HEK293 (cell line): ENCODE results near the gene KCNJ11.

ENCODE experiments used
- AEBP2 ChIP-seq: fragments of 450-650 bp; formaldehyde crosslinking; IDR thresholded peaks from 2 replicates; pipeline ENCODE4 v1.5.1; 2016; ENCODE audit warnings: missing biosample characterization, missing genetic modification characterization, borderline replicate concordance
- CTCF ChIP-seq: fragments of 450-650 bp; formaldehyde crosslinking; IDR thresholded peaks from 2 replicates; pipeline ENCODE4 v1.5.1; 2016; ENCODE audit warnings: missing biosample characterization, missing genetic modification characterization
- HOXA7 ChIP-seq: sonication (generic); formaldehyde crosslinking; IDR thresholded peaks from 2 replicates; pipeline ENCODE4 v1.8.1; 2022; ENCODE audit warnings: missing genetic modification reagents, borderline replicate concordance
- KLF1 ChIP-seq: fragments of 450-650 bp; formaldehyde crosslinking; IDR thresholded peaks from 2 replicates; pipeline ENCODE4 v1.5.1; 2016; ENCODE audit warnings: missing biosample characterization, missing genetic modification characterization
- PBX3 ChIP-seq: sonication (generic); formaldehyde crosslinking; IDR thresholded peaks from 2 replicates; pipeline ENCODE4 v1.8.1; 2022; ENCODE audit warnings: mild to moderate bottlenecking, moderate library complexity, missing genetic modification reagents
- SP3 ChIP-seq: fragments of 450-650 bp; formaldehyde crosslinking; IDR thresholded peaks from 2 replicates; pipeline ENCODE4 v1.5.1; 2016; ENCODE audit warnings: missing biosample characterization, missing genetic modification characterization
- ZBTB11 ChIP-seq: fragments of 450-650 bp; formaldehyde crosslinking; conservative IDR thresholded peaks from 2 replicates; pipeline ENCODE4 v1.5.1; 2016; ENCODE audit warnings: low read depth, missing biosample characterization, missing genetic modification characterization
- ZBTB44 ChIP-seq: fragments of 450-650 bp; IDR thresholded peaks from 2 replicates; pipeline ENCODE4 v1.5.1; 2018; ENCODE audit warnings: missing biosample characterization, mild to moderate bottlenecking, missing genetic modification characterization
- ZBTB8A ChIP-seq: fragments of 450-650 bp; formaldehyde crosslinking; IDR thresholded peaks from 2 replicates; pipeline ENCODE4 v1.5.1; 2016; ENCODE audit warnings: missing biosample characterization, missing genetic modification characterization
- ZFP37 ChIP-seq: fragments of 450-650 bp; formaldehyde crosslinking; IDR thresholded peaks from 2 replicates; pipeline ENCODE4 v1.5.1; 2016; ENCODE audit warnings: missing biosample characterization, missing genetic modification characterization
- ZIC2 ChIP-seq: fragments of 450-650 bp; formaldehyde crosslinking; IDR thresholded peaks from 2 replicates; pipeline ENCODE4 v1.5.1; 2016; ENCODE audit warnings: missing biosample characterization, missing genetic modification characterization
- ZNF175 ChIP-seq: fragments of 450-650 bp; formaldehyde crosslinking; IDR thresholded peaks from 2 replicates; pipeline ENCODE4 v1.5.1; 2016; ENCODE audit warnings: missing biosample characterization, missing genetic modification characterization
- ZNF23 ChIP-seq: fragments of 450-650 bp; formaldehyde crosslinking; IDR thresholded peaks from 2 replicates; pipeline ENCODE4 v1.5.1; 2016; ENCODE audit warnings: missing biosample characterization, missing genetic modification characterization, borderline replicate concordance
- ZNF280D ChIP-seq: fragments of 450-650 bp; formaldehyde crosslinking; IDR thresholded peaks from 2 replicates; pipeline ENCODE4 v1.5.1; 2016; ENCODE audit warnings: missing biosample characterization, missing genetic modification characterization
- ZNF350 ChIP-seq: fragments of 450-650 bp; formaldehyde crosslinking; IDR thresholded peaks from 2 replicates; pipeline ENCODE4 v1.5.0; 2017; ENCODE audit warnings: missing biosample characterization, mild to moderate bottlenecking, missing genetic modification characterization
- ZNF354C ChIP-seq: fragments of 450-650 bp; formaldehyde crosslinking; IDR thresholded peaks from 2 replicates; pipeline ENCODE4 v1.5.1; 2016; ENCODE audit warnings: missing biosample characterization, missing genetic modification characterization, low read depth, borderline replicate concordance
- ZNF426 ChIP-seq: fragments of 450-650 bp; formaldehyde crosslinking; IDR thresholded peaks from 2 replicates; pipeline ENCODE4 v1.5.1; 2017; ENCODE audit warnings: missing biosample characterization, missing genetic modification characterization, mild to moderate bottlenecking, inconsistent platforms, moderate library complexity
- ZNF518A ChIP-seq: fragments of 450-650 bp; formaldehyde crosslinking; conservative IDR thresholded peaks from 2 replicates; pipeline ENCODE4 v1.5.1; 2016; ENCODE audit warnings: low read depth, missing biosample characterization, missing genetic modification characterization
- ZNF76 ChIP-seq: fragments of 450-650 bp; formaldehyde crosslinking; IDR thresholded peaks from 2 replicates; pipeline ENCODE4; 2016; ENCODE audit warnings: low read depth, missing biosample characterization, missing genetic modification characterization, borderline replicate concordance
- ZNF830 ChIP-seq: fragments of 450-650 bp; IDR thresholded peaks from 2 replicates; pipeline ENCODE4 v1.5.0; 2018; ENCODE audit warnings: missing biosample characterization, missing genetic modification characterization, low read depth, mild to moderate bottlenecking, moderate library complexity

Gene KCNJ11

GRCh38 chr11:17351510-17352176, 36.8 kb downstream of the KCNJ11 start, which contains the start of gene NCR3LG1 (continued):
- 0 out of 2 replicates have a peak, but pooled peaks have one; percentile 35 for TF ChIP-seq ZIC2 (tag by site-specific recombination)
- no peak for TF ChIP-seq ZBTB11
- peak; percentile 80 for TF ChIP-seq KLF1 (tag by site-specific recombination)
- TF ChIP-seq ZNF280D (tag by site-specific recombination): no peak
- TF ChIP-seq ZNF354C (tag by site-specific recombination): no peak
- no peak for TF ChIP-seq ZBTB44
- TF ChIP-seq CTCF: peak; percentile 25; the same call in 1 of the 2 replicates
- no peak for TF ChIP-seq ZNF23
- TF ChIP-seq ZBTB8A (tag by site-specific recombination): peak; percentile 90
- no peak for TF ChIP-seq ZNF175 (tag by site-specific recombination)
- no peak for TF ChIP-seq ZNF350 (tag by site-specific recombination)
- no peak for TF ChIP-seq ZNF518A (tag by site-specific recombination)
- TF ChIP-seq ZNF426 (tag by site-specific recombination): no peak
- no peak for TF ChIP-seq PBX3 (CRISPR knock-in tag)
- 0 out of 2 replicates have a peak, but pooled peaks have one; percentile 39 for TF ChIP-seq ZFP37 (tag by site-specific recombination)
- TF ChIP-seq ZNF830 (tag by site-specific recombination): no peak
- TF ChIP-seq SP3 (tag by site-specific recombination): peak; percentile 54
- no peak for TF ChIP-seq AEBP2 (tag by site-specific recombination)
- TF ChIP-seq HOXA7 (CRISPR knock-in tag): no peak
- peak; percentile 53; the same call in 1 of the 2 replicates for TF ChIP-seq ZNF76
